Right lobe of liver (tissue), 4 donors: ENCODE measurements around the gene NT5DC3.

Source experiments
- POLR2A ChIP-seq: fragments of 450-650 bp; IDR thresholded peaks from one replicate; pipeline ENCODE4 v1.6.1; 2017; ENCODE audit warnings: antibody characterized with exemption, mild to moderate bottlenecking
- TF ChIP-seq, protein P1 (sequence below), 4 donors: fragments of 200-600 bp in 3 of 4; fragments of 450-650 bp in 1 of 4; IDR thresholded peaks; one replicate each; pipeline versions ENCODE4 v1.5.1 to v1.8.0; 2016 to 2022; ENCODE audit warnings: antibody characterized with exemption in 4 of 4, mild to moderate bottlenecking in 2 of 4
- donor health status: DM: no; HTN: no; CAD: no.
- donor health status: DM: no; HTN: no; CAD: no.
- donor health status: DM: no; HTN: yes; CAD: no.

DNA sequence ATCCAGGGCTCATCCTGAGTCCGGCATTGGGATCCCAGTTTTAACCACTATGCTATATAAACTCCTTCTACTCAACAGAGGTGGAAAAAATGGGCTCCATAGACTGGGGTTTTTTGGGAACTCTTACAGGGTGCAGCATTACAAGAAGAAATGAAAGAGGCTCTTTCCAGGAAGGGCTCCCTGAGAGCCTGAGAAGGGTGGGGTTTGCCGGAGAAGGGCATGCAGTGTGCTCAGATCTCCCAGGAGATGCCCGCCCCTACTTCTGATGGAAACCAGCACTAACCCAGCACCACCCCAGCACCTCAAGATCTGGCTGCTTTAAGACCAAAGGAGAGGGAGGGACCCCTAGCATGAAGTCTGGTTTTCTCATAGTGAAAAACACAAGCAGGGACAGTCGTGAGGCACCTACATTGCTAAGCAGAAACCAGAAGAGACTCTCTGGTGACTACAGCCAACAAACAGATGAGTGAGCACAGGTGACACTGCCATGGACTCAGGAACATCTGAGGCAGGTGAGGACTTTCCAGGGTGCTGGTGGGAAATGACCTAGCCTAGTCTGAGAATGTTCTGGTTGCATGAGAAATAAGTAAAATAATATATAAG lies 45.3 kb upstream of the NT5DC3 start:
- TF ChIP-seq, protein P1, sequence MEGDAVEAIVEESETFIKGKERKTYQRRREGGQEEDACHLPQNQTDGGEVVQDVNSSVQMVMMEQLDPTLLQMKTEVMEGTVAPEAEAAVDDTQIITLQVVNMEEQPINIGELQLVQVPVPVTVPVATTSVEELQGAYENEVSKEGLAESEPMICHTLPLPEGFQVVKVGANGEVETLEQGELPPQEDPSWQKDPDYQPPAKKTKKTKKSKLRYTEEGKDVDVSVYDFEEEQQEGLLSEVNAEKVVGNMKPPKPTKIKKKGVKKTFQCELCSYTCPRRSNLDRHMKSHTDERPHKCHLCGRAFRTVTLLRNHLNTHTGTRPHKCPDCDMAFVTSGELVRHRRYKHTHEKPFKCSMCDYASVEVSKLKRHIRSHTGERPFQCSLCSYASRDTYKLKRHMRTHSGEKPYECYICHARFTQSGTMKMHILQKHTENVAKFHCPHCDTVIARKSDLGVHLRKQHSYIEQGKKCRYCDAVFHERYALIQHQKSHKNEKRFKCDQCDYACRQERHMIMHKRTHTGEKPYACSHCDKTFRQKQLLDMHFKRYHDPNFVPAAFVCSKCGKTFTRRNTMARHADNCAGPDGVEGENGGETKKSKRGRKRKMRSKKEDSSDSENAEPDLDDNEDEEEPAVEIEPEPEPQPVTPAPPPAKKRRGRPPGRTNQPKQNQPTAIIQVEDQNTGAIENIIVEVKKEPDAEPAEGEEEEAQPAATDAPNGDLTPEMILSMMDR (IDR thresholded peaks at IDR 0.05): no peak
- no peak for TF ChIP-seq POLR2A
